Osteoblast (primary cell): ENCODE results near the gene KIRREL3. TPM values are rescaled to one million over a fixed set of nuclear protein-coding genes. Genes with fewer than 3 reads are reported as not detected.

Experiments
- DNase-seq: peaks from one replicate; pipeline ENCODE4 v3.0.0; 2011; ENCODE audit warnings: low spot score, mixed read lengths; ENCODE audit not compliant: insufficient read length; ENCODE audit errors: missing footprints
- H2AFZ ChIP-seq: 2 replicates; pipeline ENCODE4 v1.6.0; 2011; ENCODE audit warnings: mild to moderate bottlenecking, low read length
- H3K27ac ChIP-seq: 2 replicates; pipeline ENCODE4 v1.5.1; 2011; ENCODE audit warnings: mild to moderate bottlenecking, low read depth, low read length, moderate library complexity
- H3K27me3 ChIP-seq: 2 replicates; pipeline ENCODE4 v1.6.0; 2012; ENCODE audit warnings: mild to moderate bottlenecking, control low read depth, inconsistent platforms, low read length, moderate library complexity; ENCODE audit not compliant: insufficient read depth
- H3K36me3 ChIP-seq: 2 replicates; pipeline ENCODE4 v1.5.1; 2011; ENCODE audit warnings: mild to moderate bottlenecking, low read length, control low read depth, moderate library complexity; ENCODE audit not compliant: insufficient read depth
- H3K4me1 ChIP-seq: 2 replicates; pipeline ENCODE4 v1.5.1; 2011; ENCODE audit warnings: mild to moderate bottlenecking, low read length, control low read depth, moderate library complexity; ENCODE audit not compliant: insufficient read depth
- H3K4me2 ChIP-seq: 2 replicates; pipeline ENCODE4 v1.6.0; 2011; ENCODE audit warnings: mild to moderate bottlenecking, low read length; ENCODE audit not compliant: insufficient read depth
- H3K4me3 ChIP-seq: fragments of 200-600 bp; sonication (generic); 3 replicates; pipeline ENCODE4 v1.5.1; 2012; ENCODE audit warnings: mild to moderate bottlenecking, low read length, inconsistent platforms; ENCODE audit not compliant: insufficient read depth
- H3K79me2 ChIP-seq: 2 replicates; pipeline ENCODE4 v1.6.0; 2012; ENCODE audit warnings: mild to moderate bottlenecking, low read length, control low read depth, inconsistent platforms; ENCODE audit not compliant: insufficient read depth
- H3K9me3 ChIP-seq: 2 replicates; pipeline ENCODE4 v1.5.1; 2011; ENCODE audit warnings: low read depth, low read length, control low read depth
- H4K20me1 ChIP-seq: 2 replicates; pipeline ENCODE4 v1.6.0; 2012; ENCODE audit warnings: mild to moderate bottlenecking, low read length, control low read depth; ENCODE audit not compliant: insufficient read depth
- total RNA-seq: library from RNA; depleted of rRNA; stranded (reverse); fragments of >200 nt; gene quantifications from 2 replicates; pipeline ENCODE4 v1.2.3, GENCODE V29; 2012
- TF ChIP-seq, protein P1 (sequence below): IDR thresholded peaks from 2 replicates; pipeline ENCODE4 v1.5.1; 2011; ENCODE audit warnings: mild to moderate bottlenecking, low read depth, low read length, moderate library complexity; ENCODE audit errors: extremely low read depth

Gene KIRREL3
- total RNA-seq, 1 donor: 3.6 TPM

GRCh38 chr11:126444072-126444471, 556.5 kb downstream of the KIRREL3 start:
- Histone ChIP-seq H2AFZ (no peak overlapping the region), H3K27me3 (no peaks in the 10 kb centered on the region), H3K4me3 (no peak overlapping the region), H3K79me2 (no peaks in the 10 kb centered on the region), H3K4me2 (no peak overlapping the region), H3K36me3 (no peaks in the 10 kb centered on the region), H3K9me3 (no peaks in the 10 kb centered on the region), H3K27ac (no peak overlapping the region), H4K20me1 (no peaks in the 10 kb centered on the region), H3K4me1 (no peaks in the 10 kb centered on the region)
- no peak for DNase-seq
- TF ChIP-seq, protein P1, sequence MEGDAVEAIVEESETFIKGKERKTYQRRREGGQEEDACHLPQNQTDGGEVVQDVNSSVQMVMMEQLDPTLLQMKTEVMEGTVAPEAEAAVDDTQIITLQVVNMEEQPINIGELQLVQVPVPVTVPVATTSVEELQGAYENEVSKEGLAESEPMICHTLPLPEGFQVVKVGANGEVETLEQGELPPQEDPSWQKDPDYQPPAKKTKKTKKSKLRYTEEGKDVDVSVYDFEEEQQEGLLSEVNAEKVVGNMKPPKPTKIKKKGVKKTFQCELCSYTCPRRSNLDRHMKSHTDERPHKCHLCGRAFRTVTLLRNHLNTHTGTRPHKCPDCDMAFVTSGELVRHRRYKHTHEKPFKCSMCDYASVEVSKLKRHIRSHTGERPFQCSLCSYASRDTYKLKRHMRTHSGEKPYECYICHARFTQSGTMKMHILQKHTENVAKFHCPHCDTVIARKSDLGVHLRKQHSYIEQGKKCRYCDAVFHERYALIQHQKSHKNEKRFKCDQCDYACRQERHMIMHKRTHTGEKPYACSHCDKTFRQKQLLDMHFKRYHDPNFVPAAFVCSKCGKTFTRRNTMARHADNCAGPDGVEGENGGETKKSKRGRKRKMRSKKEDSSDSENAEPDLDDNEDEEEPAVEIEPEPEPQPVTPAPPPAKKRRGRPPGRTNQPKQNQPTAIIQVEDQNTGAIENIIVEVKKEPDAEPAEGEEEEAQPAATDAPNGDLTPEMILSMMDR: no peak

DNA sequence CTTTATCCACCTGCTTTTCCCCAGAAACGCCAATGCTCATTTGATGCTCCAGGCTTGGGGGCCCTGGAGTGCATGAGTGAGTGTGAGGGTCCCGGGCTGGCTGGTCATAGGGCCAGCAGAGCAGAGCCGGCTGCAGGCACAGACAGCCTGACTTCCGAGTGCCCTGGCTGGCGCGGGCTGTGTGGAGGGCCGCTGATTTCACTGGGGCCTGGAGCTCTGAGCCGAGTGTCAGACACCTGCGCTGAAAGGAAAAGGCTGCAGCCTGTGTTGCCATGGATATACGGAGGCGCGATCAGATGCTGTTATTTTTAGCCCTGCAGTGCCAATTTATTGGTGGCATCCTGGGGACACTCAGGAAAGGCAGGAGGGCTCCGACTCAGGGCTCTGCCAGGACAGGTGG, 557.5 kb downstream of the KIRREL3 start:
- TF ChIP-seq, protein P1: no peak
- Histone ChIP-seq H3K79me2 (no peaks in the 10 kb centered on the region), H3K36me3 (no peaks in the 10 kb centered on the region)

DNA sequence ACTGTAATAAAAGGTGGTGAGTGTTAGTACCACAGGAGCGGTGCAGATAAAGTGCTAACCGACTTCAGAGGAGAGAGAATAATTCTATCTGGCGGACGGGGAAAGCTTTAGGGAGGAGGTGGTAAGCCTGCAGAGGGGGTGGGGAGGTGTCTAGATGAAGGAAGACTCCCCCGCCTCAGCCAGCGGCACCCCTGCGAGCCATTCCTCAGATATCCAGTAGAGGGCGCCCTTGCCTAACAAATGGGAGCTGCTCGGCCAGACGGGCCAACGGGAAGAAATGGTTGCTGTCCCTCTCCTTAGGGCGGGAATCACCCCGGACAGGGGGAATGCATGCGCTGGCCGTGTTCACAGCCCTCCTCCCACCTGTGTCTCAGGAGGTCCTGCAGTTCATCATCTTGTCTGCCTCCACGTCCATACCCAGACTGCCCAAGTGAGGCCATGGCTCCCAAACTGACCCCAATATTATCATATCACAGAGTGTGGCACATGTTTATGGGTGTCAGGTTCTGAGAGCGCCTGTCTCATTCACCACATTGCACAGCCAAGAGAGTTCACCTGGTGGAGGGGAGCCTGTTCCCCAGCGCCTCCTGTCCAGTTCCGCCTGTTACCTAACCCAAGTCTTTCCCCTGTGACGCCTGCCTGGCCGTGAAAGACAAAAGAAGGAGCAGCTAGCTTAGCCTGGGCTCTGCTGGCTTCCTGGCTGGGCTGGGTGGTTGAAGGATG, 559.6 kb downstream of the KIRREL3 start:
- H3K4me1 ChIP-seq: no peaks in the 10 kb centered on the region
- DNase-seq: peak; percentile 99
- H3K4me3 ChIP-seq: no peak overlapping the region
- H2AFZ ChIP-seq: no peak overlapping the region
- no peak overlapping the region for H3K27ac ChIP-seq
- H4K20me1 ChIP-seq: no peaks in the 10 kb centered on the region
- H3K79me2 ChIP-seq: no peaks in the 10 kb centered on the region
- no peaks in the 10 kb centered on the region for H3K9me3 ChIP-seq
- H3K27me3 ChIP-seq: no peaks in the 10 kb centered on the region
- TF ChIP-seq, protein P1: peak; percentile 91
- no peaks in the 10 kb centered on the region for H3K36me3 ChIP-seq
- peak overlapping the region; percentile 22 for H3K4me2 ChIP-seq

More for the DNA sequence above, 557.5 kb downstream of the KIRREL3 start:
- Histone ChIP-seq H2AFZ (no peak overlapping the region), H3K27ac (no peak overlapping the region), H3K4me2 (no peak overlapping the region), H3K4me1 (no peaks in the 10 kb centered on the region), H4K20me1 (no peaks in the 10 kb centered on the region), H3K9me3 (no peaks in the 10 kb centered on the region), H3K4me3 (no peak overlapping the region), H3K27me3 (no peaks in the 10 kb centered on the region)
- DNase-seq: no peak

GRCh38 chr11:126440276-126440675, 560.3 kb downstream of the KIRREL3 start:
- TF ChIP-seq, protein P1: no peak
- Histone ChIP-seq H3K79me2 (no peaks in the 10 kb centered on the region), H3K27ac (no peak overlapping the region), H3K4me3 (no peak overlapping the region), H4K20me1 (no peaks in the 10 kb centered on the region), H3K36me3 (no peaks in the 10 kb centered on the region), H3K4me2 (no peak overlapping the region), H3K27me3 (no peaks in the 10 kb centered on the region), H3K9me3 (no peaks in the 10 kb centered on the region), H3K4me1 (no peaks in the 10 kb centered on the region), H2AFZ (no peak overlapping the region)
- DNase-seq: no peak
